Kidney epithelial cell (primary cell): ENCODE data around the gene NDUFAF3. TPM values are rescaled to one million over a fixed set of nuclear protein-coding genes. Genes with fewer than 3 reads are reported as not detected.

Experiments used
- DNase-seq: peaks from one replicate; pipeline ENCODE4 v3.0.0-alpha.2; 2010; ENCODE audit warnings: low read depth
- H3K27me3 ChIP-seq: 2 replicates; pipeline ENCODE4 v1.6.0; 2011; ENCODE audit warnings: low read length; ENCODE audit not compliant: control insufficient read depth, insufficient read depth
- H3K36me3 ChIP-seq: 2 replicates; pipeline ENCODE4 v1.5.1; 2011; ENCODE audit warnings: low read length; ENCODE audit not compliant: control insufficient read depth, insufficient read depth
- H3K4me3 ChIP-seq: 2 replicates; pipeline ENCODE4 v1.5.1; 2011; ENCODE audit warnings: low read depth, mild to moderate bottlenecking, control low read depth, low read length
- CTCF ChIP-seq: IDR thresholded peaks from 2 replicates; pipeline ENCODE4 v1.5.1; 2011; ENCODE audit warnings: mild to moderate bottlenecking, moderate library complexity, low read length, control low read depth, inconsistent platforms; ENCODE audit not compliant: insufficient read depth, poor library complexity, severe bottlenecking
- total RNA-seq: library from RNA; depleted of rRNA; stranded (reverse); fragments of >200 nt; gene quantifications from 2 replicates; pipeline ENCODE4 v1.2.3, GENCODE V29; 2015

Gene NDUFAF3
- total RNA-seq, 1 donor from 2014 or later, result 102 TPM

- Histone ChIP-seq H3K36me3 (no peaks in the 10 kb centered on the region), H3K4me3 (no peak overlapping the region), H3K27me3 (no peaks in the 10 kb centered on the region)
- TF ChIP-seq CTCF, result no peak
- no peak for DNase-seq
Measured at GRCh38 chr3:48997102-48997635, 24.8 kb upstream of the NDUFAF3 start.

GRCh38 chr3:48997714-48998637 is 23.9 kb upstream of the NDUFAF3 start:
- no peak overlapping the region for H3K4me3 ChIP-seq
- no peak for TF ChIP-seq CTCF
- no peak for DNase-seq
- H3K36me3 ChIP-seq, result no peaks in the 10 kb centered on the region
- H3K27me3 ChIP-seq, result no peaks in the 10 kb centered on the region

GRCh38 chr3:48999085-48999858 is 22.6 kb upstream of the NDUFAF3 start:
- no peaks in the 10 kb centered on the region for H3K27me3 ChIP-seq
- no peak overlapping the region for H3K4me3 ChIP-seq
- TF ChIP-seq CTCF, result no peak
- H3K36me3 ChIP-seq, result no peaks in the 10 kb centered on the region
- DNase-seq, result no peak

- H3K27me3 ChIP-seq, result no peaks in the 10 kb centered on the region
- no peak for TF ChIP-seq CTCF
- no peak for DNase-seq
- H3K4me3 ChIP-seq, result no peak overlapping the region
- no peaks in the 10 kb centered on the region for H3K36me3 ChIP-seq
Measured at GRCh38 chr3:49001155-49001554, 20.8 kb upstream of the NDUFAF3 start.

GRCh38 chr3:49004352-49005302 is 17.3 kb upstream of the NDUFAF3 start:
- Histone ChIP-seq H3K4me3 (no peak overlapping the region), H3K27me3 (no peaks in the 10 kb centered on the region), H3K36me3 (no peaks in the 10 kb centered on the region)
- TF ChIP-seq CTCF, result no peak
- DNase-seq, result no peak
